CD4-positive, alpha-beta T cell treated with Interferon gamma for 1 hour (primary cell): ENCODE data around the gene ZNG1B.
A peak's percentile ranks its signal among the peaks of the same experiment; 100 is the strongest.
"Not testable (repeated sequence)": the region's sequence is repeated elsewhere in the genome, so short reads cannot be mapped to it uniquely, and the experiment has no call there.

ENCODE experiments used
- DNase-seq: peaks from one replicate; pipeline ENCODE4 v3.0.0-alpha.2; 2020

ZNG1B gene

DNA sequence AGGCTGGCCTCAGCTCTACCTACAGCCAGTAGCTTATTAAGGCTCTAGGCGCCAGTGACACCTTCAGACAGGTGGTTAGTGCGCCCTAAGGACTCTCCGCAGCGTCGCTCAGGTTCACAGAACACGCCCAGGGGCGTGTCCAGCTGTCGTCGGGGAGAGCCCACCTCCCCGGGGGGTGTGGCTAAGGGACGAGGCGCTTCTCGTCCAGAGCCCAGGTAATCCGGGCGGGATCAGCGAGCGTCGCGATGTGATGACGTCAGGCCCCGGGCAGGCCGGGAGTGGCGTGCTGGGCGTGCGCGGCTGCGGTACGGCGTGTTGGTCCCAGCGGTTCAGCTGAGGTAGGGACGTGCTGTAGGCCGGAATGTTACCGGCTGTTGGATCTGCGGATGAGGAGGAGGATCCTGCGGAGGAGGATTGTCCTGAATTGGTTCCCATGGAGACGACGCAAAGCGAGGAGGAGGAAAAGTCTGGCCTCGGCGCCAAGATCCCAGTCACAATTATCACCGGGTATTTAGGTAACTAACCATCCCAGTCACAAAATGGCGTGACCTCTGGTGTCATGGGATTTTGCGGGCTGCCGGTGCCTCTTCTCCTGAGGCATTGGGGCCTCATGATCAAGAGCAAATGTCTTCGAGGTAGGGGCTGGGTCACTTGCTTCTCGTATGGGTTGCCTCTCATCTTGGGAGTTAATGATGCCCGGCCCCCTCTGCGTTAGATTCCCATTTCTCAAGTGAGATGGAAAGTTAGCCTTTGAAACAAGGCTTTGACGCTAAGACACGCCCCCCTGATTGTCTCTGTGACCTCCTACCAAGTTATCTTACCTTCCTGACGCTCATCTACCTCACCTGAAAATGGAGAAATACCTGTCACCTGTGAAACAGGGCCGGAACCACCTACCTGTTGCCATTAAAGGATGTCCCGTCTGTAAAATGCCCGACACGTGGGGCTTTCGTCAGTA is at the start of gene ZNG1B:
TSS of gene ZNG1B (plus strand) at position 184 of the 958 bp plus-strand sequence. CDS start at position 362, 178 bp downstream.
- peak; percentile 92 for DNase-seq

DNA sequence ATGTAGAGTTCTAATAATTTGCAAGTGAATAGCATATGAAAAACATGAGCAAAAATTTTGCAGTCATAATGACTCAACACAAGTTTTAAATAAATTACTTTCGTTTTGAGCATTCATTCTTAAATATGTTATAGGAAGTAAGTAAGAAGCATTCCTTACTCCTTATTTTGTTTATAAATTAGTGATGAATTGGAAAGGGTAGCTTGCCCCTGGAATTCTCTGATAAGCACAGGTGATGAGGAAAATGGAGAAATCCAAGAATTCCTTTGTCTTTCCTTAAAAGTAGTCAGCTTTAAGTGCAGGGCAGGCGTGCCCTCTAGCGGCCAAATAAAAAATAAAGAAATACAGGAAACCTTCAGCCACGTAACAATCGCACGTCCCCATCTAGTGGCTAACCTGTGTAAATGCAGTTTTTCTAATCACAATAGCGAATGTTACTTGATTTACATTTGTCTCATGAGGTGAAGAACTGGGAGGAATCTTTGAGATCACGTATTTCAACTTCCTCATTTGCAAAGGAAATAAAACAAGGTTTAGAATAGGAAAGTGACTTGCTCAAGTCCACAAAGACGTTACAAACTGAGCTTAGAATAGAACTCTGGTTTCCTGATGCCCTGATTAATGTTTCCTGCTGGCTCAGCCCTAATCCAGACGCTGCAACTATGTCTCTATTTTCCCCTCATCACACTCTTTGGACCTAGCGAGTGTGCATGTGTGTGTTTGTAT is 47.2 kb upstream of the ZNG1B start:
- peak; percentile 70 for DNase-seq

- DNase-seq, result no peak
Observed at GRCh38 chr2:113391073-113391472, 46.4 kb upstream of the ZNG1B start.

DNA sequence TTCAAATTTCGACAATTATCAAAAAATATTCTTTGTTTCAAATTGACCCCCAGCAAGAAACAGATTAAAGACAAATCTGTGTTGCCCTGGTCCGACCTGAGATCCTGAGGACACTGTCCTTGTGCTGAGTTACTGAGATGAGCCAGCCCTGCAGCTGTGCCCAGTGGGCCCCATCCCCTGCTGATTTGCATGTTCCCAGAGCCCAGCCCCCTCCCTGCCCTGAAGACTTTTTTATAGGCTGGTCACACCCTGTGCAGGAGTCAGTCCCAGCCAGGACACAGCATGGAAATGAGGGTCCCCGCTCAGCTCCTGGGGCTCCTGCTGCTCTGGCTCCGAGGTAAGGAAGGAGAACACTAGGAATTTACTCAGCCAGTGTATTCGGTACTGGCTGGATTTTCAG is 31.4 kb upstream of the ZNG1B start:
- DNase-seq, result peak; percentile 17

GRCh38 chr2:113407446-113408099 is 29.9 kb upstream of the ZNG1B start:
- DNase-seq, result no peak

DNA sequence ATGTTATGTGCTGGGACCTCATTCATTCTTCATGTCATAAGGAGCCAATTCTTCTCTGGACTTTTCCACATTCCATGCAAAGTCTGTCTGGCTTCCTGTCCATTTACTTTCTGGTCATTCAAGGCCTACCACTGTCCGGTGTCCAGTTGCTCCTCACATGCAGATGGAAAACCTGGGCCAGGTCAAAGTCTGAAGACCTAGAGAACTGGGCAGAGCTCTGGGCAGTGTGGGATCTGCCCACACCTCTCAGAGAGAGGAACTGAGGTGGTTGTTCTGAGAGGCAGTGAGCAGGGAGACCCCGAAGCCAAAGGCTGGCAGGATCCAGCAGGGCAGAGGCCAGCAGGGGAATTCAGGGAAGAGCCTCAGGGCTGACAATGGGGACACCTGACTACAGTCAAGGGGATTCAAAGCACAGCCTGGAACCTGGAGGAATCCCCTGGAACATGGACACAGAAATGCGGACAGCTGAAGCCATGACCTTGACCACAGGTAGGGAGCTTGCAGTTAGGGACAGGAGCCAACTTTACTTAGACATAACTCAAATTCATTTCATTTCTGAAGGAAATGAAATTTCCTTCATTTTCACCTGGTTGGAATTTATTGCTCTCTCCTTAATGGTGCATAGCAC is 25.7 kb upstream of the ZNG1B start:
- not testable (repeated sequence) for DNase-seq

GRCh38 chr2:113412774-113413173 is 24.7 kb upstream of the ZNG1B start:
- DNase-seq, result not testable (repeated sequence)

- DNase-seq, result not testable (repeated sequence)
Observed at GRCh38 chr2:113431773-113432172, 5.7 kb upstream of the ZNG1B start.

DNA sequence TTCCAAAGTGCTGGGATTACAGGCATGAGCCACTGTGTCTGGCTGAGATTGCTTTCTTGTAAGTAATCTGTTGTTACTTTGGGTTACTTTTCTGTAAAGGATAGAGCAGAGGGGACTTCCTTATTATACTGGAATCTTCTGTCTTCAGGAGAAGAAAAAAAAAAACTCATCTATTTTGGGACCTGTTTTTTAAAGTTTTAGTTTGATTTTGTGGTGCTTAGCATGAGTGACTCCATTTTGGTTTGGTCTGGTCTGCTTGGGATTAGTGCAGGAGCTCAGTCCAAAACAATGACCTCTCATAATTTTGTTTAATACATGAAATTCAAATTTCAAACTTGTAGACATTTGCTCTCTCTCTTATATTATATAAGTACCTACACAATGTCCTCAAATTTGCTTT is 4.0 kb upstream of the ZNG1B start:
- DNase-seq, result not testable (repeated sequence)

- not testable (repeated sequence) for DNase-seq
Observed at GRCh38 chr2:113465770-113466169, 28.3 kb downstream of the ZNG1B start.

GRCh38 chr2:113476688-113477368 is 39.3 kb downstream of the ZNG1B start:
- DNase-seq, result not testable (repeated sequence)

- not testable (repeated sequence) for DNase-seq
Observed at GRCh38 chr2:113496527-113496926, 59.0 kb downstream of the ZNG1B start.

GRCh38 chr2:113498365-113498764 is 60.9 kb downstream of the ZNG1B start, which contains the start of gene FOXD4L1:
TSS of gene FOXD4L1 (plus strand) at chr2:113498665. CDS start at chr2:113499257, 592 bp downstream.
- not testable (repeated sequence) for DNase-seq

GRCh38 chr2:113499019-113499885 is 61.8 kb downstream of the ZNG1B start:
- DNase-seq, result not testable (repeated sequence)

GRCh38 chr2:113499886-113500722 is 62.6 kb downstream of the ZNG1B start:
- DNase-seq, result not testable (repeated sequence)

DNA sequence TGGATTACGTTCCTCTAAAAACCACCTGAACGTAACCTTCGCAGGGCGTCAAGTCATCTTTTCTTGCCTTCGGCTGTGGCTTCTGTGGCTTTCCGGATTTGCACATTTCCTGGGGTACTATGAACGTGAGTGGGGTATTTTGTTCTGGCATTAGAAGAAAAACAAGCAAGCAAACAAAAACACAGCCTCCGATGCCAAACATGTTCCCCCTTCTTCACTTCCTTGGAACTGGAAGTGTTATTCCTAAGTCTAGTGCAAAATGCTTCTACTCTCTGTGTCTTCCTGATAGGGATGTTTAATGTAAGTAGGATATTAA is 63.2 kb downstream of the ZNG1B start:
- not testable (repeated sequence) for DNase-seq

GRCh38 chr2:113502216-113503093 is 65.0 kb downstream of the ZNG1B start:
- DNase-seq, result not testable (repeated sequence)

GRCh38 chr2:113503094-113504042 is 65.9 kb downstream of the ZNG1B start:
- peak; percentile 37 for DNase-seq
